ENCODE measurements around the gene WDFY4. TPM values are rescaled to one million over a fixed set of nuclear protein-coding genes. Genes with fewer than 3 reads are reported as not detected.

WDFY4 gene
- polyA plus RNA-seq, 1 donor from 2014 or later, result not detected

- H3K27ac ChIP-seq (ENCODE audit: low read length), result no peak overlapping the region
- H3K4me2 ChIP-seq (ENCODE audit: low read length), result no peak overlapping the region
- H3K4me3 ChIP-seq (ENCODE audit: low read length), result no peak overlapping the region
- no peaks in the 10 kb centered on the region for H3K27me3 ChIP-seq (ENCODE audit: insufficient read depth, low read depth, low read length)
- TF ChIP-seq CTCF (IDR thresholded peaks at IDR 0.05; ENCODE audit: poor library complexity, severe bottlenecking), result no peak
- no peak for TF ChIP-seq TAF1 (IDR thresholded peaks at IDR 0.05; ENCODE audit: low read depth)
- H3K36me3 ChIP-seq (ENCODE audit: insufficient read depth, low read length), result no peaks in the 10 kb centered on the region
- H3K79me2 ChIP-seq (replicated peaks; ENCODE audit: insufficient read depth, low read length), result no peaks in the 10 kb centered on the region
- H3K9ac ChIP-seq (ENCODE audit: low read length), result no peak overlapping the region
- no peaks in the 10 kb centered on the region for H3K9me2 ChIP-seq (ENCODE audit: insufficient read depth, low read length)
- H3K9me3 ChIP-seq (ENCODE audit: low read length), result no peaks in the 10 kb centered on the region
- H3F3A ChIP-seq (ENCODE audit: insufficient read depth, low read length, poor library complexity, severe bottlenecking), result no peaks in the 10 kb centered on the region
- no peaks in the 10 kb centered on the region for H4K20me1 ChIP-seq (ENCODE audit: insufficient read depth)
- no peak overlapping the region for H2AFZ ChIP-seq (ENCODE audit: low read depth, low read length)
Measured at GRCh38 chr10:48708144-48708543, 23.5 kb downstream of the WDFY4 start.

- Histone ChIP-seq H3K4me3 (ENCODE audit: low read length) (no peak overlapping the region), H3F3A (ENCODE audit: insufficient read depth, low read length, poor library complexity, severe bottlenecking) (no peaks in the 10 kb centered on the region), H2AFZ (ENCODE audit: low read depth, low read length) (no peak overlapping the region), H3K4me2 (ENCODE audit: low read length) (no peak overlapping the region), H3K36me3 (ENCODE audit: insufficient read depth, low read length) (no peaks in the 10 kb centered on the region), H3K9ac (ENCODE audit: low read length) (no peak overlapping the region), H3K27me3 (ENCODE audit: insufficient read depth, low read depth, low read length) (no peaks in the 10 kb centered on the region), H3K27ac (ENCODE audit: low read length) (no peak overlapping the region), H3K9me3 (ENCODE audit: low read length) (no peaks in the 10 kb centered on the region), H3K9me2 (ENCODE audit: insufficient read depth, low read length) (no peaks in the 10 kb centered on the region), H3K79me2 (replicated peaks; ENCODE audit: insufficient read depth, low read length) (no peaks in the 10 kb centered on the region), H4K20me1 (ENCODE audit: insufficient read depth) (no peaks in the 10 kb centered on the region)
- no peak for TF ChIP-seq TAF1 (IDR thresholded peaks at IDR 0.05; ENCODE audit: low read depth)
- no peak for TF ChIP-seq EP300 (conservative IDR thresholded peaks at IDR 0.05; ENCODE audit: poor library complexity, severe bottlenecking)
- no peak for TF ChIP-seq REST (IDR thresholded peaks at IDR 0.05; ENCODE audit: borderline replicate concordance)
- TF ChIP-seq CTCF (IDR thresholded peaks at IDR 0.05; ENCODE audit: poor library complexity, severe bottlenecking), result no peak
- no peak for TF ChIP-seq SMC3 (conservative IDR thresholded peaks at IDR 0.05; ENCODE audit: poor library complexity)
- no peak for TF ChIP-seq EZH2 (IDR thresholded peaks at IDR 0.05; ENCODE audit: borderline replicate concordance, insufficient read depth, low read length, poor library complexity, severe bottlenecking)
- TF ChIP-seq POLR2AphosphoS5 (IDR thresholded peaks at IDR 0.05), result no peak
- no peak for TF ChIP-seq MXI1 (conservative IDR thresholded peaks at IDR 0.05; ENCODE audit: poor library complexity, severe bottlenecking)
- no peak for TF ChIP-seq RAD21 (conservative IDR thresholded peaks at IDR 0.05)
Measured at GRCh38 chr10:48710647-48711275, 26.1 kb downstream of the WDFY4 start.
